Small intestine (tissue), 7 donors: ENCODE measurements around the gene MYCN. TPM values are rescaled to one million over a fixed set of nuclear protein-coding genes. Genes with fewer than 3 reads are reported as not detected.

Source experiments
- DNase-seq, 2 donors: peaks; one replicate each; pipeline versions ENCODE4 v3.0.0 to v3.0.0-alpha.2; 2013
- FAIRE-seq: peaks from 2 replicates; lab custom pipeline; 2012; peaks lifted over from hg19 to GRCh38; lab: Jason Lieb, UNC
- H3K27ac ChIP-seq, 3 donors: one replicate each; pipeline ENCODE4 v1.5.1; 2013; ENCODE audit warnings: low read length in 2 of 3, mild to moderate bottlenecking in 2 of 3, control low read depth in 1 of 3, inconsistent platforms in 1 of 3, low read depth in 1 of 3, moderate library complexity in 1 of 3
- H3K27me3 ChIP-seq, 3 donors: one replicate each; pipeline ENCODE4 v1.6.1; 2013; ENCODE audit warnings: low read length in 3 of 3, inconsistent platforms in 1 of 3; ENCODE audit not compliant: control insufficient read depth in 3 of 3, insufficient read depth in 3 of 3
- H3K36me3 ChIP-seq, 3 donors: one replicate each; pipeline ENCODE4 v1.6.1; 2013; ENCODE audit warnings: low read length in 3 of 3, inconsistent platforms in 1 of 3, low read depth in 1 of 3, mild to moderate bottlenecking in 1 of 3, moderate library complexity in 1 of 3; ENCODE audit not compliant: control insufficient read depth in 3 of 3, insufficient read depth in 2 of 3
- H3K4me1 ChIP-seq, 3 donors: one replicate each; pipeline ENCODE4 v1.6.1; 2013; ENCODE audit warnings: low read length in 2 of 3, inconsistent platforms in 1 of 3, low read depth in 1 of 3, mild to moderate bottlenecking in 1 of 3, moderate library complexity in 1 of 3; ENCODE audit not compliant: control insufficient read depth in 3 of 3, insufficient read depth in 2 of 3
- H3K4me3 ChIP-seq, 3 donors: one replicate each; pipeline ENCODE4 v1.5.1; 2013; ENCODE audit warnings: low read length in 3 of 3, control low read depth in 1 of 3, inconsistent platforms in 1 of 3, low read depth in 1 of 3, mild to moderate bottlenecking in 1 of 3, moderate library complexity in 1 of 3
- H3K9me3 ChIP-seq, 2 donors: one replicate each; pipeline ENCODE4 v1.6.1; 2013; ENCODE audit warnings: low read depth in 1 of 2, low read length in 1 of 2; ENCODE audit not compliant: control insufficient read depth in 2 of 2, insufficient read depth in 1 of 2
- WGBS, 3 donors: extraction: QIAGEN DNeasy Blood & Tissue Kit; methylation state at CpG; one replicate each; pipeline ENCODE4 v1.1.7; 2013; 5-methylcytosine and 5-hydroxymethylcytosine counted together
- polyA plus RNA-seq, 4 donors: library from polyadenylated mRNA; stranded (reverse) in 3 of 4; unstranded in 1 of 4; fragments of 200-250 nt in 3 of 4; fragments of 120-200 nt in 1 of 4; gene quantifications; one replicate each; pipeline versions ENCODE4 v1.2.1 to v1.2.3, GENCODE V29; 2013
- donor health status: healthy with polysubstance abuse.
- donor health status: control.
- donor health status: control.
- donor health status: Bipolar disorder and iron deficiency.
- donor health status: healthy.

MYCN gene
- polyA plus RNA-seq, 4 donors, result 1.1 to 16.4 (median 2.3) TPM

GRCh38 chr2:15971351-15971750 lies 31.0 kb downstream of the MYCN start:
- DNase-seq (no peak), FAIRE-seq (no peak)
- Histone ChIP-seq H3K27ac (no peak overlapping the region), H3K36me3 (no peaks in the 10 kb centered on the region), H3K27me3 (no peaks in the 10 kb centered on the region), H3K9me3 (no peaks in the 10 kb centered on the region), H3K4me3 (no peak overlapping the region), H3K4me1 (no peaks in the 10 kb centered on the region)
- WGBS, 3 donors, result 70 to 80% (median 73%) methylated on average over 7 of the region's 7 CpGs

DNA sequence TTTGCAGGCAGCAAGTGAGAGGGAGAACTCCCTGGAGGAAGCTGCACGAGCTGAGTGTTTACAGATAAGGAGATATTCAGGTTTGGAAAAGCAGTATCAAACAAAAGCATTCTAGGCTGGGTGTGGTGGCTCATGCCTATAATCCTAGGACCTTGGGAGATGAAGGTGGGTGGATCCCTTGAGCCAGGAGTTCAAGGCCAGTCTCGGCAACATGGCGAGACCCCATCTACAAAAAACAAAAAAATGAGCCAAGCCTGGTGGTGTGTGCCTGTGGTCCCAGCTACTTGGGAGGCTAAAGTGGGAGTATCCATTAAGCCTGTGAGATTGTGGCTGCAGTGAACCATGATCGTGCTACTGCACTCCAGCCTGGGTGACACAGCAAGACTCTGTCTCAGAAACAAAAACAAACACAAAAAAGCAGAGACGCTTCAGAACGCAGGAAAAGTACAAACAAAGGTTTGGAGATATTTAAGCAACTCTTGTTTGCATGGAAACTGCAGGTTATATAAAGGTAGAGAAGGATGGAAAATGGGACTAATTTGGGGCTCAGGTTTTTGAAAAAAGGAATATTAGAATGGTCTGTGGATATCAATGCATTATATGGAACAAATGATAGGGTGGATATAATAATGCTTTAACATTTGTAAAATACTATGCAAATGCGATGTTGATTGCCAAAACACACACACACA lies 31.6 kb downstream of the MYCN start:
- Histone ChIP-seq H3K4me3 (no peak overlapping the region), H3K27ac (no peak overlapping the region), H3K4me1 (no peaks in the 10 kb centered on the region), H3K9me3 (no peaks in the 10 kb centered on the region), H3K36me3 (no peaks in the 10 kb centered on the region), H3K27me3 (no peaks in the 10 kb centered on the region)
- FAIRE-seq (no peak), DNase-seq (no peak)
- 71 to 77% (median 73%) methylated on average over 7 of the region's 7 CpGs for WGBS, 3 donors

- Histone ChIP-seq H3K27me3 (no peaks in the 10 kb centered on the region), H3K27ac (no peak overlapping the region), H3K4me1 (no peaks in the 10 kb centered on the region), H3K4me3 (no peak overlapping the region), H3K36me3 (no peaks in the 10 kb centered on the region), H3K9me3 (no peaks in the 10 kb centered on the region)
- no peak for FAIRE-seq
- 78 to 86% (median 79%) methylated on average over 7 of the region's 7 CpGs for WGBS, 3 donors
- no peak for DNase-seq
Observed at GRCh38 chr2:15973481-15974401, 33.4 kb downstream of the MYCN start.

DNA sequence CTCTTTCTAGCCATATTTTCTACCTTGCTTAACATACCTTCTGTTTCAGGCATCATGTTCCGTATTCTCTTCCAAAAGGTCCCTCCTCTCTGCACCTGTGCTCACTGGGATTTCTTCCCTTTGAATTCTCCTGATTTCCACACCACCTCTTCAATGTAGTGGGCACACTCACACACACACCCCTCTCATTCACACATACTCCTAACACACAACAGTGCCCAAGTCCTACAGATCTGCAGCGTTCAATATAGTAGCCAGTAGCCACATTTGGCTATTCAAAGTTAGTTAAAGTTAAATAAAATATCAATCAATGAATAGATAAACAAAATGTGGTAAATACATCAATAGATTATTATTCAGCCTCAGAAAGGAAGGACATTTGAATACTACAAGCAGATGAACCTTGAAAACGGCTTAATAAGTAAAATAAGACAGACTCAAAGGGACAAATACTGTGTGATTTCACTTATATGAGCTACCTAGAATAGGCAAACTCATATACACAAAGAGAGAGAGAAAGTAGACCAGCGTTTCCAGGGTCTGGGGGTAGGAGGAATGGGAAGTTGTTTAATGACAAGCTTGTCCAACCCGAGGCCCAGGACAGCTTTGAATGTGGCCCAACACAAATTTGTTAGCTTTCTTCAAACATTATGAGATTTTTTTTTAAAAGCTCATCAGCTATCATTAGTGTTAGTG lies 34.4 kb downstream of the MYCN start:
- no peak for FAIRE-seq
- Histone ChIP-seq H3K4me1 (no peaks in the 10 kb centered on the region), H3K27me3 (no peaks in the 10 kb centered on the region), H3K36me3 (no peaks in the 10 kb centered on the region), H3K4me3 (no peak overlapping the region), H3K27ac (no peak overlapping the region), H3K9me3 (no peaks in the 10 kb centered on the region)
- no peak for DNase-seq
- 79 to 86% (median 80%) methylated on average over 5 of the region's 5 CpGs for WGBS, 3 donors

DNA sequence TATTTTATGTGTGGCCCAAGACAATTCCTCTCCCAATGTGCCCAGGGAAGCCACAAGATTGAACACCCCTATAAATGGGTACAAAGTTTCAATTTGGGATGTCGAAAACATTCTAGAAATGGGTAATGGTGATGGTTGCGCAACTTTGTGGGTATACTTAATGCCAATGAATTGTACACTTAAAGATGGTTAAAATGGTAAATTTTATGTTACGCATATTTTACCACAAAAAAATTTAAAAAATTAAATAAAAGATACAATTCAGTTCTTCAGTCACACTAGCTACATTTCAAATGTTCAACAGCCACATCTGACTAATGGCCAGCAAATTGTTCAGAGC lies 34.9 kb downstream of the MYCN start:
- no peak for FAIRE-seq
- no peaks in the 10 kb centered on the region for H3K27me3 ChIP-seq
- WGBS, 3 donors, result 93 to 98% (median 93%) methylated on average over 3 of the region's 3 CpGs

GRCh38 chr2:15975676-15976075 lies 35.3 kb downstream of the MYCN start:
- Histone ChIP-seq H3K27me3 (no peaks in the 10 kb centered on the region), H3K4me1 (no peaks in the 10 kb centered on the region), H3K36me3 (no peaks in the 10 kb centered on the region), H3K9me3 (no peaks in the 10 kb centered on the region), H3K27ac (no peak overlapping the region), H3K4me3 (no peak overlapping the region)
- DNase-seq (no peak), FAIRE-seq (no peak)
- WGBS, 3 donors, result 86 to 91% (median 89%) methylated on average over 5 of the region's 5 CpGs

More for the DNA sequence above, 34.9 kb downstream of the MYCN start:
- Histone ChIP-seq H3K4me3 (no peak overlapping the region), H3K4me1 (no peaks in the 10 kb centered on the region), H3K36me3 (no peaks in the 10 kb centered on the region), H3K9me3 (no peaks in the 10 kb centered on the region), H3K27ac (no peak overlapping the region)
- no peak for DNase-seq

DNA sequence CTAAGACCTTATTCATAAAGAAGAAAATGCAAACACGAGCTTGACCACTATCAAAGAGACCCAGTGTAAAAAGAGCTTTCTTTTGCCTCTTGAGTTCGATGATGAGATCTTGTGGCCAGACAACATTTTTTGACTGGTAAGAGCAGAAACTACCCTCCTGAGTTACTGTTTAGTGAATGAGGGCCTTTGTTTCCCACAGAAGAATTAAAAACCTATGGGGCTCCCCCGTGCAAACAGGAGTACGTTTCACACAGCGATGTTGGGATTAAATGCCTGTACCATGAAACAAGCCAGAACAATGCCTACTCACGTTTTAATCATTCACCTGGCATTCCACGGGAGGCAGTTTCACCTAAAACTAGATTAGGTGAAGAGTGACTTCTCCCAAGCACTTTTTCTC lies 36.0 kb downstream of the MYCN start:
- H3K4me1 ChIP-seq, result no peaks in the 10 kb centered on the region
- no peak overlapping the region for H3K4me3 ChIP-seq
- H3K27me3 ChIP-seq, result no peaks in the 10 kb centered on the region
- H3K27ac ChIP-seq, result no peak overlapping the region
- H3K36me3 ChIP-seq, result no peaks in the 10 kb centered on the region
- FAIRE-seq (no peak), DNase-seq (no peak)
- WGBS, 3 donors, result 83 to 87% (median 84%) methylated on average over 7 of the region's 7 CpGs
- no peaks in the 10 kb centered on the region for H3K9me3 ChIP-seq

GRCh38 chr2:15979051-15979758 lies 38.9 kb downstream of the MYCN start:
- no peaks in the 10 kb centered on the region for H3K36me3 ChIP-seq
- FAIRE-seq, result no peak
- no peak overlapping the region for H3K4me3 ChIP-seq
- H3K9me3 ChIP-seq, result no peaks in the 10 kb centered on the region
- no peak overlapping the region for H3K27ac ChIP-seq
- no peaks in the 10 kb centered on the region for H3K27me3 ChIP-seq
- H3K4me1 ChIP-seq, result no peaks in the 10 kb centered on the region
- WGBS, 3 donors, result 71 to 86% (median 85%) methylated on average over 9 of the region's 9 CpGs
- DNase-seq, result no peak
